ENCODE measurements around the gene MMS19. TPM values are rescaled to one million over a fixed set of nuclear protein-coding genes. Genes with fewer than 3 reads are reported as not detected.
A peak's percentile ranks its signal among the peaks of the same experiment; 100 is the strongest.
"Not testable (repeated sequence)": the region's sequence is repeated elsewhere in the genome, so short reads cannot be mapped to it uniquely, and the experiment has no call there.

MMS19 gene
- total and polyA plus RNA-seq, 11 donors: 30.2 to 63.5 (median 48.1) TPM

DNA sequence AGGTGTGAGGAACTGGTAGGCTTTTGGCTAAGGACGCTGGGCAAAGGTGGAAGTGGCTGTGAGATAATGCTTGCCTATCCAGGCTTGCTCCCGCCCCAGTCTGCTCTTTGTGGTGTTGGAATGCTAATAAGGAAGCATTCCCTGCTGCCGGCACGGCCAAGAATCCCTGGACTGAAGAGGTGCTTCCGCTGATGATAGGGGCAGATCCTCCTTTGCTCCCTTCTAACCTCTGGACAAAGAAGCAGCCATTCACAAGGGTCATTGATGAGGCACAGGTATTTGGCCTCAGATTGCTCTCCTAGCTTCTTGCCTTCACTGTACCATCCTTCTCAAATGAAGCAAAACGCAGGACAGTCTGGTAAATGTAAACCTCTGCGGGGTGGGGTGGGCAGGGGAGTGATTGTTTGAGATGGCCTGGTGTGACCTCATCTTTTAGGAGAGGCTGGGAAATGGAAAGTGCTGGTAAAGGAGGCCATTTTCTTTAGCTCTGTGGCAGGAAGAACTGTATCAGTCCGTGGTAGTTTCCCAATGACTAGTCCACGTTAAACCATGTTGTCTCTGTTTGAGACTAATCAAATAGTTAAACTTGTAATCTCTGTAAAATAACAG, 70.5 kb downstream of the MMS19 start:
- Histone ChIP-seq H3K4me3 (peak overlapping the region in 11 of 12 donors; percentile 17 to 99 (median 83)), H3K27ac (peak overlapping the region in 11 of 12 donors; percentile 78 to 96 (median 93)), H3K9me3 (no peaks in the 10 kb centered on the region), H3K4me1 (peaks cover 3 to 54% (median 27%) of the 10 kb centered on the region in 12 donors), H3K36me3 (peaks cover 0 to 44% (median 31%) of the 10 kb centered on the region in 9 donors), H3K27me3 (no peaks in the 10 kb centered on the region)
- intact Hi-C loops (cut with DNase I): loop anchor here in 1 of 10 donors (2.0 kb wide), 1 partner anchor 17 kb away; no protein-coding TSS in a partner anchor
- 12 to 18% (median 13%) methylated on average over 7 to 9 of the region's 9 CpGs for WGBS, 4 donors
- no peak for DNase-seq
- TF ChIP-seq POLR2A (IDR thresholded peaks at IDR 0.05): no peak
- TF ChIP-seq, protein P1, sequence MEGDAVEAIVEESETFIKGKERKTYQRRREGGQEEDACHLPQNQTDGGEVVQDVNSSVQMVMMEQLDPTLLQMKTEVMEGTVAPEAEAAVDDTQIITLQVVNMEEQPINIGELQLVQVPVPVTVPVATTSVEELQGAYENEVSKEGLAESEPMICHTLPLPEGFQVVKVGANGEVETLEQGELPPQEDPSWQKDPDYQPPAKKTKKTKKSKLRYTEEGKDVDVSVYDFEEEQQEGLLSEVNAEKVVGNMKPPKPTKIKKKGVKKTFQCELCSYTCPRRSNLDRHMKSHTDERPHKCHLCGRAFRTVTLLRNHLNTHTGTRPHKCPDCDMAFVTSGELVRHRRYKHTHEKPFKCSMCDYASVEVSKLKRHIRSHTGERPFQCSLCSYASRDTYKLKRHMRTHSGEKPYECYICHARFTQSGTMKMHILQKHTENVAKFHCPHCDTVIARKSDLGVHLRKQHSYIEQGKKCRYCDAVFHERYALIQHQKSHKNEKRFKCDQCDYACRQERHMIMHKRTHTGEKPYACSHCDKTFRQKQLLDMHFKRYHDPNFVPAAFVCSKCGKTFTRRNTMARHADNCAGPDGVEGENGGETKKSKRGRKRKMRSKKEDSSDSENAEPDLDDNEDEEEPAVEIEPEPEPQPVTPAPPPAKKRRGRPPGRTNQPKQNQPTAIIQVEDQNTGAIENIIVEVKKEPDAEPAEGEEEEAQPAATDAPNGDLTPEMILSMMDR (IDR thresholded peaks at IDR 0.05): no peak
- peak in 3 of 4 donors; percentile 0 to 18 (median 2) for ATAC-seq

DNA sequence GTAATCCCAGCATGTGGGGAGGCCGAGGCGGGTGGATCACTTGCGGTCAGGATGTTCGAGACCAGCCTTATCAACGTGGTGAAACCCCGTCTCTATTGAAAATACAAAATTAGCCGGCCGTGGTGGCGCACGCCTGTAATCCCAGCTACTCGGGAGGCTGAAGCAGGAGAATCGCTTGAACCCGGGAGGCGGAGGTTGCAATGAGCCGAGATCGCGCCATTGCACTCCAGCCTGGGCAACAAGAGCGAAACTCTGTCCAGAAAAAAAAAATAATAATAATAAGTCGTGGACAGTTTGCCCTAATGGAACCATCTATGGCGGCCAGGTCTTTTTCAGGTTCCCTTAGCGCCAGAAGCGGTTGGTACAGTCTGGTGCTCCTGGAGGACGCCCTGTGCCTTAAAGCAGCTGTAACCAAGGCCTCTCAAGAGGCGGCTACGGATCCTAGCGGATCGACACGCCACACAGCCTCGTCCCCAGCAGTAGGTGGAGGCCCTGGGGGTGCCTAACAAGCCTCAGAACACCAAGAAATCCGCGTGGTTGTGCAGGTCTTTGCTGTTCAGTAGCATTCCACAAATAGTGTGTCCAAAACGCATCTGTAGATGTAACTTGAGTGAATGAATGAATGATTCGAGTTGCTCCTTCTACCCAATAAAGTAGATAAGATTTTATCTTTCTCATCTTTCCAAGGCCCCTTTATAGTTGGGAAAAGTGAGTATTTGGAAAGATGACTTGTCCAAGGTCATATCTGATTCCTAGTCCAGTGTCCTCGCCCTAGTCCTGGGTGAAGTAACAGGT, 71.2 kb downstream of the MMS19 start:
- peaks cover 0 to 42% (median 28%) of the 10 kb centered on the region in 9 donors for H3K36me3 ChIP-seq
- DNase-seq (no peak), ATAC-seq (peak in 1 of 4 donors; percentile 9)
- intact Hi-C loops (cut with DNase I): no loop called here
- TF ChIP-seq, protein P1 (IDR thresholded peaks at IDR 0.05): no peak
- TF ChIP-seq POLR2A (IDR thresholded peaks at IDR 0.05): no peak
- no peaks in the 10 kb centered on the region for H3K27me3 ChIP-seq
- peak overlapping the region; percentile 60 to 99 (median 84) for H3K4me3 ChIP-seq
- peaks cover 3 to 61% (median 27%) of the 10 kb centered on the region in 12 donors for H3K4me1 ChIP-seq
- no peaks in the 10 kb centered on the region for H3K9me3 ChIP-seq
- 9 to 16% (median 10%) methylated on average over 34 of the region's 34 CpGs for WGBS, 4 donors
- peak overlapping the region in 11 of 12 donors; percentile 78 to 96 (median 93) for H3K27ac ChIP-seq

DNA sequence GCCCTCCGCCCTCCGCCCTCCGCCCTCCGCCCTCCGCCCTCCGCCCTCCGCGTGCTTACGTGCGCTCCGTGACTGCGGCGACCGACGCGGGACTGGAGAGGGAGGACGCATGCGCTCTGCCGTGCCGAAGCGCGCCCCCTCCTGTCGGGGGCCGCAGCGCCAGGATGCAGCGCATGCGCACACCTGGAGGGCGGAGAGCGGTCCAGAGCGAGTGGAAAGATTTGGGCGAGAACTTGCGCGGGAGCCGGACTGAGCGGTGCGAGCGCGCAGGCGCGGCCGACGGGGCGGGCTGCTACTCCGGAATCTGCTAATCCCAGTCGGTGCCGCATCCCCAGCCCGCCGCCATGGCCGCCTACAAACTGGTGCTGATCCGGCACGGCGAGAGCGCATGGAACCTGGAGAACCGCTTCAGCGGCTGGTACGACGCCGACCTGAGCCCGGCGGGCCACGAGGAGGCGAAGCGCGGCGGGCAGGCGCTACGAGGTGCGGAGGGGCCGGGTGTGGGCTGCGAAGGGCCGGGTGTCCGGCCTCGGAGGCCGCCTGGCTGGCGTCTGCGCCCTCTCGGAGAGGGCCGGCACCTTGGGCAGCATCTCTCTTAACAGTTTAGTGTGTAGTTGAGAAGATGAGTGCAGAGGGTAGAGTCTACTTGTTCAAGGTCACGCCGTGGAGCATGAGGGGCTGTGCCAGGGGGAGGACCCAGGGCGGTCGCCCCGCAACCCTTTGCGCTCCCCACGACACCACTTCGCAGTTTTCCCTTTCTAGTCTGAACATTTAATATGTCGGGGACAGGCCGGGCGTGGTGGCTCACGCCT, 72.1 kb downstream of the MMS19 start, which contains the start of gene PGAM1:
Gene PGAM1, plus strand, starts transcription at position 228 of the 812 bp plus-strand sequence. Its CDS starts 117 bp downstream, at position 345.
- Histone ChIP-seq H3K9me3 (no peaks in the 10 kb centered on the region), H3K4me3 (peak within 1 kb of the TSS; percentile 60 to 99 (median 84)), H3K27me3 (no peaks in the 10 kb centered on the region), H3K27ac (peak within 1 kb of the TSS; percentile 49 to 96 (median 93)), H3K4me1 (peaks cover 3 to 63% (median 27%) of the 10 kb centered on the region in 12 donors), H3K36me3 (peaks cover 0 to 34% (median 20%) of the 10 kb centered on the region in 9 donors)
- intact Hi-C loops (cut with DNase I): no loop called here
- TF ChIP-seq POLR2A (IDR thresholded peaks at IDR 0.05): peak in 1 of 2 donors; percentile 80
- TF ChIP-seq, protein P1 (IDR thresholded peaks at IDR 0.05): peak; percentile 53 to 81 (median 67)
- DNase-seq (peak; percentile 96 to 99 (median 97)), ATAC-seq (peak; percentile 95 to 97 (median 97))
- WGBS, 4 donors: 0 to 1% (median 0%) methylated on average over 28 to 89 of the region's 90 CpGs

DNA sequence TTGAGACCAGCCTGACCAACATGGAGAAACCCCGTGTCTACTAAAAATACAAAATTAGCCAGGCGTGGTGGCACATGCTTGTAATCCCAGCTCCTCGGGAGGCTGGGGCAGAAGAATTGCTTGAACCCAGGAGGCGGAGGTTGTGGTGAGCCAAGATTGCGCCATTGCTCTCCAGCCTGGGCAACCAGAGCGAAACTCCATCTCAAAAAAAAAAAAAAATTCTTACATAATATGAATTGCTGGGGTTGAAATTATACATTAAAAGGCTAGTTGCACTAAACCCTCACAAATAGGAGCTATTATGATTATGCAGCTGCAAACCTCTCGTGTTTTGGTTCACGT, 74.5 kb downstream of the MMS19 start:
- ATAC-seq; H3K9me3 ChIP-seq; DNase-seq; intact Hi-C loops (cut with DNase I); H3K4me3 ChIP-seq; H3K27me3 ChIP-seq: not testable (repeated sequence)
- 84 to 88% (median 86%) methylated on average over 8 of the region's 8 CpGs for WGBS, 4 donors
- H3K4me1 ChIP-seq: peaks cover 3 to 59% (median 27%) of the 10 kb centered on the region in 12 donors
- peaks cover 0 to 13% (median 0%) of the 10 kb centered on the region in 9 donors for H3K36me3 ChIP-seq
- peak overlapping the region in 1 of 12 donors; percentile 93 for H3K27ac ChIP-seq

Data from heart left ventricle (tissue), 16 donors.